Loucy (cell line): ENCODE measurements around the gene PLPP1.

Source experiments
- CTCF ChIP-seq: fragments of 200-600 bp; sonication (generic); conservative IDR thresholded peaks from 2 replicates; pipeline ENCODE4 v1.5.1; 2014; ENCODE audit warnings: mild to moderate bottlenecking, antibody characterized with exemption, low read length
- EZH2phosphoT487 ChIP-seq: fragments of 200-600 bp; IDR thresholded peaks from 2 replicates; pipeline ENCODE4 v1.6.1; 2018; ENCODE audit warnings: antibody characterized with exemption, mild to moderate bottlenecking, moderate library complexity, borderline replicate concordance

GRCh38 chr5:55472642-55473041 lies 62.1 kb downstream of the PLPP1 start:
- TF ChIP-seq EZH2phosphoT487 (no peak), CTCF (no peak)
